NCI-H2107 (cell line): ENCODE data around the gene PEX5.
A peak's percentile ranks its signal among the peaks of the same experiment; 100 is the strongest.
"Not testable (repeated sequence)": the region's sequence is repeated elsewhere in the genome, so short reads cannot be mapped to it uniquely, and the experiment has no call there.

Experiments
- DNase-seq: peaks from one replicate; lab custom pipeline; 2025; lab: John Stamatoyannopoulos, UW

Gene PEX5

GRCh38 chr12:7160183-7160582 is 29.3 kb upstream of the PEX5 start:
- DNase-seq = no peak

- DNase-seq = no peak
Measured at GRCh38 chr12:7161327-7161726, 28.2 kb upstream of the PEX5 start.

DNA sequence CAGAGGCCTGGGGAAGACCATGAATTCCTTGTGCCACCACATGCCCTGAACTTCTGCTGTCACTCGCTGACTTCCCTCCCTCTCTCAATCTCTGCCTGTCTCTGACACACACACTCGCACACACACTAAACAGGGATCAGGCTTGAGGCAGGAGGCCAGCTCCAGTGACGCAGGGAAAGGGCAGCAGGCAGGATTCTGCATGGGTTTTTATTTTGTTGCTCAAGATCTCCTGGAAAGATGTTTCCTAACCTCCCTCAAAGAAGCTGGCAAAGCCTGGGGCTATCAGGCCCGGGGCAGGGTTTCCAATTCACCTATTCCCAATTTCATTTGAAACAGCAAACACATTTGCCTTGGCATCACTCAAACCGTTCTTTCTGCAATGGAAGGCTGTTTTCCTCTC is 27.7 kb upstream of the PEX5 start:
- no peak for DNase-seq

GRCh38 chr12:7162691-7163114 is 26.8 kb upstream of the PEX5 start:
- DNase-seq = peak; percentile 84

- no peak for DNase-seq
Measured at GRCh38 chr12:7169951-7170350, 19.5 kb upstream of the PEX5 start.

DNA sequence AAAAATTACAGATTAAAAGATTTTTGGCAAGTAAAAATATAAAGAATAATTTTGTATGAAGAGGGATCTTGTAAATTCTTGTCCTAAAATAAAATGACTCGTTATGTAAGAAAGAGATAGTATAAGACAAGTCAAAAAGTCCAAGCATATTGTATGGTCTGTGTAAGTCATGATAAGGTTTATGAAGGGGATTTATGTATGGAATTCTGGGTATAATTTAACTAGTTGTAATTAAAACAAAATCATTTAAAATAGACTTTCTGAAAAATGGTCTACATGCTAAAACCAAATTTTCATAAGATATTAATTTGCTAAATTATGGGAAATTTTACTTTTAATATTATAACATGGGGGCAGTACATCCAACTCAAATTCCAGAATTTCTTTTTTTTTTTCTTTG is 17.6 kb upstream of the PEX5 start:
- no peak for DNase-seq

- no peak for DNase-seq
Measured at GRCh38 chr12:7175493-7175892, 14.0 kb upstream of the PEX5 start.

- no peak for DNase-seq
Measured at GRCh38 chr12:7176595-7176994, 12.9 kb upstream of the PEX5 start.

GRCh38 chr12:7178481-7178880 is 11.0 kb upstream of the PEX5 start:
- DNase-seq = no peak

GRCh38 chr12:7180685-7181084 is 8.8 kb upstream of the PEX5 start:
- DNase-seq = no peak

GRCh38 chr12:7186058-7186457 is 3.4 kb upstream of the PEX5 start:
- not testable (repeated sequence) for DNase-seq

GRCh38 chr12:7188562-7189397 is 706 bp upstream of the PEX5 start:
- peak; percentile 27 for DNase-seq

DNA sequence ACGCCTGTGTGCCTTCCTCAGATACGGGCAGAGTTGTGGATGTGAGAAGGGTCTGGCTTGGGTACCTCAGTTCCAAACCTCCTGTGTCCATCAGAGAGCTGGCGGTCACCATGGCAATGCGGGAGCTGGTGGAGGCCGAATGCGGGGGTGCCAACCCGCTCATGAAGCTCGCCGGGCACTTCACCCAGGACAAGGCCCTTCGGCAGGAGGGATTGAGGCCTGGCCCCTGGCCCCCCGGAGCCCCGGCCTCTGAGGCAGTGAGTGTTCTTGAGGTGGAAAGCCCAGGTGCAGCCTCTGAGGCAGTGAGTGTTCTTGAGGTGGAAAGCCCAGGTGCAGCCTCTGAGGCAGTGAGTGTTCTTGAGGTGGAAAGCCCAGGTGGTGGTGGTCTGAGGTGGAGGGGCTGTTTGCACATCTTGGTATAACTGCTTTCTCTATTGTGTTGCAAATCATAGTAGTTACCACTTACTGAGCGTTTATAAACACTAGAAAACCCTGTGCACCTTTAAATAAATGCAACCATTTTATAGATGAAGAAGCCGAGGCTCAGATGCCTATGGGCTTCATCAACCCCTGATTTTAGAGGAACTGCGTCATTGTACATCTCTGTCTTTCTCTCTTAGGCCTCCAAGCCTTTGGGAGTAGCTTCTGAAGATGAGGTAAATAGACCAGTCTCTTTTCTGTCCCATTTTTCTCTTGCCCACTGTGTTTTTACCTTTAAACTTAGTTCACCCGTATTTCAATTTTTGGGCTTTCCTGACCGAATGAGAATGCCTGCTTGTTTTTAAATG is 976 bp downstream of the PEX5 start:
- DNase-seq = no peak

DNA sequence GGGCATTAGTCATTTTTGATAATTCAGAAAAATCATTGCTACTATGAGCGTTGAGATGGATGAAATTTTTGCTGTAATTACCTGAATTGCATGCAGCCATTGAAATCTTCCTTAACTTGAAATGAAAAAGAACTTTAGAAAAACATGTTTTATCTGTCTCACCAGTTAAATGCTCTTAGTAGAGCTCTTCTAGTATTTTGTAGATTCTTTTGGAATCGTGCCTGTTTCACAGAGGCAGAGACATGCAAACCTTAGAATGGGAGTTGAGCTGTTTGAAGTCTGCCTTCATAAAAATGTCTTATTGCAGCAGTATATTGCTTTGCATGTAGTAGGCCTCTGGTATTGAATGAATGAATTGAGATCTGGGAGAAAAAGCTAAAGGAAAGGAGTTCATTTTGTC is 4.2 kb downstream of the PEX5 start:
- no peak for DNase-seq

GRCh38 chr12:7197841-7198240 is 8.4 kb downstream of the PEX5 start:
- DNase-seq = no peak

DNA sequence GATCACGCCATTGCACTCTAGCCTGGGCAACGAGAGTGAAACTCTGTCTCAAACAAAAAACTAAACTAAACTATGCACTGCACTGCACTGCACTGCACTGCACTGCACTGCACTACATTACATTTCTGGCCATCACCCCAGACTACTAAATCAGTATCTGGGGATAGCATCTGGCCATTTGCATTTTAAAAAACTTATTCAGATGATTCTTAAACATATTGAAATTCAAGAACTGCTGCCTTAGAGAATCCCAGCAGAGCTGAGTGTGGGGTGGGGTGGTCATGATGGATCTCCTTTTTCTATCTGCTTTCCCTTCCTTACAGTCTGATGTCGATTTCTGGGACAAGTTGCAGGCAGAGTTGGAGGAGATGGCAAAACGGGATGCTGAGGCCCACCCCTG is 13.6 kb downstream of the PEX5 start:
- no peak for DNase-seq

DNA sequence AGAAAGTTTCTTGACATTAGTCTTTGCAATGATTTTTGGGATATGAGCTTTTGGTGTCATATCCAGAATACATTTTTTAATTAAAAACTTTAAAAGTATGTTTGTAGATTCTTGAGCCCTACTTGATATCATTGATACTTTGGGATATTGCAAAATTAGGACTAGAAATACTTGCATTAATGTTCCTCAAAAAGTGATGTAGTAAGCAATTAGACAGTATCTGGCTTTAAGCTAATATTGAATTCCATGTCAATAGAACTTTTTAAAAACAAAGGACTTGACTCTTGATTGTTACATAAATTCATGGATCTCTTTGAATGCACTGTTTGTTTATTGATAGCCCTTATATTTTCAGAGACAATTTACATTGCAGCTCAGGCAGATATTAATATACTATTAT is 15.6 kb downstream of the PEX5 start:
- no peak for DNase-seq

- no peak for DNase-seq
Measured at GRCh38 chr12:7206691-7207090, 17.2 kb downstream of the PEX5 start.

DNA sequence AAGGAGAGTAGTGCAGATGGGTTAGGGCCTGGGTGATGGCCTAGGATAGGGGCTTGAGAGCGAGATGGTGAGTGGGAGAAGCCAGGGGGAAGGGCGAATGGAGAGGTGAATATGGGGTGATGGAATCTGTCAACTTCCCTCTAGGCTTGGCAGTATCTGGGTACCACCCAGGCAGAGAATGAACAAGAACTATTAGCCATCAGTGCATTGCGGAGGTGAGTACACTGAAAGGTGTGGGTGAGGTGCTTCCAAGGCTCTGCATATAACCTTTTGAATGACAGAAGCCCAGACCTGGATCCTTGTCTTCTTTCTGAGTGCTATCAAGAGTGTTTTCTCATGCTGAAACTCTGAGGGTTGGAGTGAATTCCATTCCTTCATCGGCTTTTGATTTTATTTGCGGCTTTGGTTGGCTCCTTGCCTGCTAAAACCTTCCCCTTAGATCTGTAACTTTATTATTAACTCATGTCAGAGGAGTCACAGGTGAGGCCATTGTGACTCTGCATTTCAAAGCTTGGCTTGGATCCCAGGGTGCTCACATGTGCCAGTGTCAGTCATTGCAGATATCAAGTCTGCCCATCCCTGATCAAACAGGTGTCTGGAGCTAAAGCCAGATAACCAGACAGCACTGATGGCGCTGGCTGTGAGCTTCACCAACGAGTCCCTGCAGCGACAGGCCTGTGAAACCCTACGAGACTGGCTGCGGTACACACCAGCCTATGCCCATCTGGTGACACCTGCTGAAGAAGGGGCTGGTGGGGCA is 18.6 kb downstream of the PEX5 start:
- no peak for DNase-seq

- no peak for DNase-seq
Measured at GRCh38 chr12:7209958-7210357, 20.5 kb downstream of the PEX5 start.

- no peak for DNase-seq
Measured at GRCh38 chr12:7210642-7211151, 21.2 kb downstream of the PEX5 start.

DNA sequence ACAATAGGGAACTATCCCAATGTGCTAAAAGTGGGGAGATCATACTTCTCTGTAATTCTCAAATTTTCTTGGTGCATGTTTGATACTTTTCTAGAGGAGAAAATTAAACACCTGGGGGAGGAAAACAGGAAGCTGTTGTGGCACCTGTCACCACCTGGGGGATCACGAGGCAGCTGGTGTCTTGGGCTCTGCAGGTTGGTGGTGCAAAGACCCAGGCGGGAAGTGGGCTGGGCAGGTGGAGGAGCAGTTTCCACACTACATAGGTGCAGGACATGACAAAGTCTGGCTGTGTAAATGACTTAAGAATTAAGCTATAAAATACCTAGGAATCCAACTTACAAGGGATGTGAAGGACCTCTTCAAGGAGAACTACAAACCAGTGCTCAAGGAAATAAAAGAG is 23.2 kb downstream of the PEX5 start:
- no peak for DNase-seq
